ENCODE results near the gene SKIDA1.

The SKIDA1 gene

DNA sequence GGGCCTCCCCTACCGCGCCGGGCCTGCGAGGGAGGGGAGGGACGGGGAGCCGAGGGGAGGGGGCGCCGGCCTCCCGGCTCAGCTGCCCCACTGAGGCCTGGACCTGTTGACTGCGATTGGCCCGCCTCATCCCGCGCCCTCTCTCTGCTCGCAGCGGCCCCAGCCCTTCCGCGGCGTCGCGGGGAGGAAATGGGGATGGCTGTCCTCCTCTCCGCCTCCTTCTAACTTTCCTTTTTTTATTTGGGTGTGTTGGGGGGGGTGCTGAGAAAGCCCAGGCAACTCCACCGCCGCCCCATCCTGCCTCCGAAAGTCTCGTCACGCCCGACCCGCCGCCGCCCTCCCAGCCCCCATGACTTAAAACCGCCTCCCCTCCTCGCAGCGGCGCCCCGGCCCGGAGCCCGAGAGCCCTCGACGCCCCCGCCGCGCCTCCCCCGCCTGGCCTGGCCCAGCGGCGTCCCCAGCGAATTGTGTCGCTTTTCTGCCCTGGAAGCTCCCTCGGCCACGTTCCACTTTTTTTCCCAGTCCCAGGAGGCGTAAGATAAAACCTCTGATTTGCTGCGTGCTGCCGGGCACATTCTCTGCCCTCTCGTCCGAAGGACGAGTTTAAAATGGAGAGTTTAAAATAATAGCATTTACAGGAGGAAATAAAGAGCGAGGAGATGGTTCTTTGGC, 842 bp upstream of the SKIDA1 start:
- Histone ChIP-seq H3K27ac (ENCODE audit: extremely low read depth, low read depth, low read length) (peak overlapping the region; percentile 98), H3K36me3 (ENCODE audit: control insufficient read depth in 2 of 2, insufficient read depth in 1 of 2, low read length in 2 of 2) (no peaks in the 10 kb centered on the region), H3K4me1 (ENCODE audit: control insufficient read depth, insufficient read depth, low read length) (peaks cover 23% of the 10 kb centered on the region), H3K9me3 (ENCODE audit: control insufficient read depth, insufficient read depth, low read depth, low read length) (no peaks in the 10 kb centered on the region), H3K4me3 (ENCODE audit: low read depth, low read length) (peak overlapping the region; percentile 58)
- ChIA-PET CTCF (interaction anchor here (0.6 kb wide), 1 partner anchor 112 kb away, joined by 3 read pairs; no protein-coding TSS in a partner anchor), POLR2A (interaction anchor here (1.3 to 3.5 kb wide), 5 partner anchors 8 to 205 kb away, joined by 3 to 33 read pairs (median 10); no protein-coding TSS in a partner anchor)
- TF ChIP-seq ZXDB (tag by site-specific recombination; IDR thresholded peaks at IDR 0.05), result 0 out of 2 replicates have a peak, but pooled peaks have one; percentile 47
- TF ChIP-seq ZNF510 (tag by site-specific recombination; IDR thresholded peaks at IDR 0.05; ENCODE audit: insufficient replicate concordance), result no peak
- no peak for TF ChIP-seq ZFP3 (tag by site-specific recombination; IDR thresholded peaks at IDR 0.05; ENCODE audit: low read depth)
- TF ChIP-seq ZBTB26 (tag by site-specific recombination; optimal IDR thresholded peaks at IDR 0.05), result peak; percentile 7
- peak; percentile 49; the same call in 1 of the 2 replicates for TF ChIP-seq ZNF366 (tag by site-specific recombination; conservative IDR thresholded peaks at IDR 0.05)
- TF ChIP-seq TRIM28 (IDR thresholded peaks at IDR 0.05; ENCODE audit: borderline replicate concordance, low read length), result no peak
- no peak for TF ChIP-seq ZNF549 (tag by site-specific recombination; IDR thresholded peaks at IDR 0.05)
- peak; percentile 97 for TF ChIP-seq ZBTB8A (tag by site-specific recombination; IDR thresholded peaks at IDR 0.05)
- TF ChIP-seq ZNF391 (tag by site-specific recombination; IDR thresholded peaks at IDR 0.05; ENCODE audit: borderline replicate concordance, low read depth), result 0 out of 2 replicates have a peak, but pooled peaks have one; percentile 42
- no peak for TF ChIP-seq ZSCAN18 (tag by site-specific recombination; IDR thresholded peaks at IDR 0.05)
- TF ChIP-seq ZNF664 (tag by site-specific recombination; IDR thresholded peaks at IDR 0.05), result no peak
- TF ChIP-seq ZNF704 (tag by site-specific recombination; IDR thresholded peaks at IDR 0.05), result no peak
- peak; percentile 77 for TF ChIP-seq KLF7 (tag by site-specific recombination; IDR thresholded peaks at IDR 0.05; ENCODE audit: borderline replicate concordance)
- no peak for TF ChIP-seq ZBTB20 (tag by site-specific recombination; IDR thresholded peaks at IDR 0.05)
- TF ChIP-seq ZNF394 (tag by site-specific recombination; IDR thresholded peaks at IDR 0.05; ENCODE audit: borderline replicate concordance), result no peak
- no peak for TF ChIP-seq ZNF239 (tag by site-specific recombination; IDR thresholded peaks at IDR 0.05)
- no peak for TF ChIP-seq ZNF514 (tag by site-specific recombination; IDR thresholded peaks at IDR 0.05)
- 0 out of 2 replicates have a peak, but pooled peaks have one; percentile 16 for TF ChIP-seq GLI4 (tag by site-specific recombination; IDR thresholded peaks at IDR 0.05)
- peak; percentile 15 for TF ChIP-seq ZNF449 (tag by site-specific recombination; IDR thresholded peaks at IDR 0.05)
- no peak for TF ChIP-seq ZNF114 (tag by site-specific recombination; IDR thresholded peaks at IDR 0.05)
- no peak for TF ChIP-seq HOXA7 (CRISPR knock-in tag; IDR thresholded peaks at IDR 0.05; ENCODE audit: borderline replicate concordance)
- TF ChIP-seq KLF8 (tag by site-specific recombination; IDR thresholded peaks at IDR 0.05), result peak; percentile 97
- peak; percentile 36; the same call in 1 of the 2 replicates for TF ChIP-seq IKZF3 (tag by site-specific recombination; IDR thresholded peaks at IDR 0.05)
- TF ChIP-seq ZNF558 (tag by site-specific recombination; IDR thresholded peaks at IDR 0.05), result peak; percentile 39; the same call in 1 of the 2 replicates
- TF ChIP-seq SETDB1 (IDR thresholded peaks at IDR 0.05; ENCODE audit: insufficient read length, low read length), result no peak
- no peak; the same call in 1 of the 2 replicates for TF ChIP-seq ZFP69B (tag by site-specific recombination; IDR thresholded peaks at IDR 0.05)
- TF ChIP-seq ZNF596 (tag by site-specific recombination; IDR thresholded peaks at IDR 0.05), result no peak
- no peak for TF ChIP-seq ZNF624 (tag by site-specific recombination; IDR thresholded peaks at IDR 0.05)
- no peak for TF ChIP-seq RBAK (tag by site-specific recombination; IDR thresholded peaks at IDR 0.05)
- no peak for TF ChIP-seq SALL2 (tag by site-specific recombination; IDR thresholded peaks at IDR 0.05; ENCODE audit: borderline replicate concordance)
- TF ChIP-seq, protein P1, sequence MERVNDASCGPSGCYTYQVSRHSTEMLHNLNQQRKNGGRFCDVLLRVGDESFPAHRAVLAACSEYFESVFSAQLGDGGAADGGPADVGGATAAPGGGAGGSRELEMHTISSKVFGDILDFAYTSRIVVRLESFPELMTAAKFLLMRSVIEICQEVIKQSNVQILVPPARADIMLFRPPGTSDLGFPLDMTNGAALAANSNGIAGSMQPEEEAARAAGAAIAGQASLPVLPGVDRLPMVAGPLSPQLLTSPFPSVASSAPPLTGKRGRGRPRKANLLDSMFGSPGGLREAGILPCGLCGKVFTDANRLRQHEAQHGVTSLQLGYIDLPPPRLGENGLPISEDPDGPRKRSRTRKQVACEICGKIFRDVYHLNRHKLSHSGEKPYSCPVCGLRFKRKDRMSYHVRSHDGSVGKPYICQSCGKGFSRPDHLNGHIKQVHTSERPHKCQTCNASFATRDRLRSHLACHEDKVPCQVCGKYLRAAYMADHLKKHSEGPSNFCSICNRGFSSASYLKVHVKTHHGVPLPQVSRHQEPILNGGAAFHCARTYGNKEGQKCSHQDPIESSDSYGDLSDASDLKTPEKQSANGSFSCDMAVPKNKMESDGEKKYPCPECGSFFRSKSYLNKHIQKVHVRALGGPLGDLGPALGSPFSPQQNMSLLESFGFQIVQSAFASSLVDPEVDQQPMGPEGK (tag by site-specific recombination; IDR thresholded peaks at IDR 0.05), result peak; percentile 47
- TF ChIP-seq MZF1 (tag by site-specific recombination; IDR thresholded peaks at IDR 0.05; ENCODE audit: borderline replicate concordance), result peak; percentile 31; the same call in 1 of the 2 replicates
